Activated naive CD8-positive, alpha-beta T cell (primary cell): ENCODE measurements around the gene BMPR2.

Source experiments
- H3K27ac Mint-ChIP-seq: one replicate; pipeline ENCODE4 v1.8.0; 2021; ENCODE audit warnings: mixed read lengths
- H3K27me3 Mint-ChIP-seq: one replicate; pipeline ENCODE4 v1.8.0; 2021; ENCODE audit warnings: mixed read lengths
- H3K36me3 Mint-ChIP-seq: one replicate; pipeline ENCODE4 v1.8.0; 2021; ENCODE audit warnings: mixed read lengths
- H3K4me1 Mint-ChIP-seq: one replicate; pipeline ENCODE4 v1.8.0; 2021; ENCODE audit warnings: low read depth, mixed read lengths
- H3K4me3 Mint-ChIP-seq: one replicate; pipeline ENCODE4 v1.8.0; 2021; ENCODE audit warnings: mild to moderate bottlenecking, mixed read lengths
- H3K9me3 Mint-ChIP-seq: one replicate; pipeline ENCODE4 v1.8.0; 2021; ENCODE audit warnings: low read depth, mixed read lengths

Gene BMPR2

DNA sequence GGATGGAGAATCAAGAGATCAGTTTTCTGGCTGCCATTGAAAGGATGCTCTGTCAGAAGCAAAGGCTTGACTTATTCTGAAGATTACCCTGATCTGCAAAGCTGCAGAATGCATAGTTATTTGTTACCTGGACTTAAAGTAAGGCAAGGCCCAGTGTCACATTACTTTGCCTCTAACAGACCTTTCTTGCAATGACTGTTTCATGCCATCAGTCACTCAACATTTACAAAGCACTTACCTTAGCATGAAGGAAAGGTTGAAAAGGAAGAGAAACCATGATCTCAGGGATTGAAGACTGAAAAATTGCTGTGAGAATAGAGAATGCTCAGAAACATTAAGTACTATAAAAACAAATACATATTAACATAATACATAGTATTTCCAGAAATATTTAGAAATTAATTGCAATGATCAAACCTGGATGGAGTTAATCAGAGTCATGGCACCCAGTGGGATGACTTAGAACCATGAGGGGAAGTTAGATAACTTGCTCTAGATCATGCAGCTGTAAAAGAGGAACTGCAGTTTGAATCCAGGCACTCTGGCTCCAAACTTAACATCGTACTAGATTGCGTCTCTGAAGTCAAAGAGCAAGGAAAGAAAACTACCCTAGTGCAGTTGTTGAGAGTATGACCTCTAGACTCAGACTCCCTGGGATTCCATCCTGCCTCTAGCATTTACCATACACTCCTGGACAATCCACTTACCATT lies 232.2 kb downstream of the BMPR2 start:
- Mint-ChIP-seq H3K36me3 (no peaks in the 10 kb centered on the region), H3K4me1 (peaks cover 17% of the 10 kb centered on the region)

DNA sequence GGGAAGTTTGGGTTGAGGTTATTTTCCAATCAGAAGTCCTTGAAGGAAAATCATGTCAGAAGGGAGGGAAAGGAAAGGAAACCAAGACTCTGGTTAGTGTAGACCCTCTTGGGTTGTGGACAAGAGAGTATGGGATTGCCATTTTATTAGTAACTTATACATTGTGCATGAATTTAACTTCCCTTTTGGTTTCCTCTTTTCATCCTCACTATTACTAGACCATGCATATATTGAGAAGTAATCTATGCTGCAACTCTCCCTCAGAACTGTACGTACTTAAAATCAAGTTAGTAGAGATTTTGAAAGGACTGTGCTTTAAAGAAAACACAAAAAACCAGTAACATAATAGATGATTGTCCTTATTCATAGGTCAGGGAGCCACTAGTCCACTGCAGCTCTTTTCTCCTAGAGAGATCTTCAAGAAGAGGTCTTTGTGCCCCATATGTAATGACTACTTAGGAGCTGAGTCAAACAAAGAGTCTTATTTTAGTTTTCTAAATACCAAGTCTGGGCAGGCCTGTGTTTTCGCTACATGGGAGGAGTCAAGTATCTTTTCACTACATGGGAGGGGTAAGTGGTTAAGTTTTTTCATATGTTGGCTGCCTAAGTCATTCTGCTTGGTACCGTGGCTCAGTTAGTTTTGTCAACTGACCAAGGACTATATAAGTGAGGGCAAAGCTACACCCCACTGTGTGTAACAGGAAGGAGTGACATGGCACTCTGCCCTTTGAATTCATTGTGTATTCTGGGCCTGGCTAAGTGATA lies 233.4 kb downstream of the BMPR2 start:
- Mint-ChIP-seq H3K36me3 (no peaks in the 10 kb centered on the region), H3K4me3 (no peak overlapping the region), H3K27me3 (no peaks in the 10 kb centered on the region), H3K4me1 (peaks cover 13% of the 10 kb centered on the region), H3K9me3 (no peaks in the 10 kb centered on the region), H3K27ac (no peak overlapping the region)

More for the DNA sequence above, 232.2 kb downstream of the BMPR2 start:
- no peaks in the 10 kb centered on the region for H3K27me3 Mint-ChIP-seq
- no peaks in the 10 kb centered on the region for H3K9me3 Mint-ChIP-seq
- H3K27ac Mint-ChIP-seq, result no peak overlapping the region
- H3K4me3 Mint-ChIP-seq, result no peak overlapping the region

DNA sequence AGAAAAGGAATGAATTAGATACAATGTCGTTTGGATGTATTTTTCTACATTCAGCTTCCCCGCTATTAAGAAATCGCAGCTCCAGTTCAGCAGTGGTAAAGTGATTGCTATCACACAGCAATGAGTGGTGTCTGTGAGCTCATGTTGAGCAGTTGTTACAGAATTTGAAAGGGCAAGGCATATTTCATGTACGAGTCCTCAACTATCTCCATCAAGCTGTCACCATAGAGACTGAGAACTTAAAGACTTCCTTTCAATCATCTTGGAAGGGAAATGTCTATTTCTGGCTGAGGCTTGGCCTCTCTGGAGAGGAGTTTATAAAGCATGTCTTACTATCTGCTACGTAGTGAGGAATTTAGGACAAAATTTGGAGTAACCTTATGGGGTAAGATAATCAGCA lies 234.3 kb downstream of the BMPR2 start:
- Mint-ChIP-seq H3K4me3 (no peak overlapping the region), H3K36me3 (no peaks in the 10 kb centered on the region), H3K9me3 (no peaks in the 10 kb centered on the region), H3K4me1 (peaks cover 6% of the 10 kb centered on the region), H3K27ac (no peak overlapping the region), H3K27me3 (no peaks in the 10 kb centered on the region)

DNA sequence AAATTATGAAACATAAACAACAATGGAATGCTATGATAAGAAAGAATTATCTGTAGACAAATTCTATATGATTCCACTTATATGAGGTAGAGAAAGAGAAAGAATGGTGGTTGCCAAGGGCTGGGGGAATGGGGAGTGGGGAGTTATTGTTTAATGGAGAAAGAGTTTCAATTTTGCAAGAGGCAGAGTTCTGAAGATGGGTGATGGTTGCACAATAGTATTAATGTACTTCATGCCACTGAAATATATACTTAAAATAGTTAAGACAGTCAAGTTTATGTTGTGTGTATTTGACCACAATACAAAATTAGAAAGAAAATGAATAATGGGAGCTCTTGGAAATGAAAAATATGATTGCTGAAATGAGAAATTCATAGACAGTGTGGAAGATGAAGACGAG lies 236.0 kb downstream of the BMPR2 start:
- Mint-ChIP-seq H3K4me1 (peaks cover 6% of the 10 kb centered on the region), H3K4me3 (no peak overlapping the region), H3K27me3 (no peaks in the 10 kb centered on the region), H3K27ac (no peak overlapping the region), H3K36me3 (no peaks in the 10 kb centered on the region), H3K9me3 (no peaks in the 10 kb centered on the region)

DNA sequence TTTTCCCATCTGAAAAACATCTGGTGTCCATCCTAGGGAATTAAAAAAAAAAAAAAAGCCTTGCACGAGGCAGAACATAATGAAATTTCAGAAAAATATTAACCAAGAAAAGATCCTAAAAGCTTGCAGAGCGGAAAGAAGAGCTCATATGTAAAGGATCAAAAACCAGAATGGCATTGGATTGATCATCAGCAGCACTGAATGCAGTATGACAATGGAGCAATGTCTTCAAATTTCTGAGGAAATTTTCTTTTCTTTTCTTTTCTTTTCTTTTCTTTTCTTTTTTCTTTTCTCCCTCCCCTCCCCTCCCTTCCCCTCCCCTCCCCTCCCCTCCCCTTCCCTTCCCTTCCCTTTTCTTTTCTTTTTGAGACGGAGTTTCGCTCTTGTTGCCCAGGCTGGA lies 237.4 kb downstream of the BMPR2 start:
- H3K27ac Mint-ChIP-seq, result no peak overlapping the region
- H3K27me3 Mint-ChIP-seq, result no peaks in the 10 kb centered on the region
- H3K4me1 Mint-ChIP-seq, result peaks cover 6% of the 10 kb centered on the region
- no peak overlapping the region for H3K4me3 Mint-ChIP-seq
- H3K36me3 Mint-ChIP-seq, result no peaks in the 10 kb centered on the region
- H3K9me3 Mint-ChIP-seq, result no peaks in the 10 kb centered on the region
